ENCODE data around the gene TDP2.
"Not testable (repeated sequence)": the region's sequence is repeated elsewhere in the genome, so short reads cannot be mapped to it uniquely, and the experiment has no call there.

Gene TDP2

DNA sequence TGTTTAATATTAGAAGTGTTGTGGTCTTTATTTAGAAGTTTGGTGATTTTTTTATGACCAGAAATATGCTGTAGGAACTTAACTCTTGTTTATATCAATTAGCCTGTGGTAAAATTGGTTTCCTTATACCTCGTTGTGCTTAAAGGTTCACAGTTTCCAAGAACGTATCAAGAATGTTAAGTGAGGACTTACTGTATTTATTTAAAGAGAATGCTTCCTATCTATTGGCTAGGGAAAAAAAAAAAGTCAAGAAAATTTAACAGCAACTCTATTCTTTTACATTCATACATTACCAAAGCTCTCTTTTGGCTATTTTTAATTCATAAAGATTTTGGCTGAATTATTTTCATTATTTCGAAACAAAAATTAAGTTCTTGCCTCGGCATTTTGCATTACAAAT, 22.3 kb downstream of the TDP2 start:
- DNase-seq (ENCODE audit: low read depth), result no peak

DNA sequence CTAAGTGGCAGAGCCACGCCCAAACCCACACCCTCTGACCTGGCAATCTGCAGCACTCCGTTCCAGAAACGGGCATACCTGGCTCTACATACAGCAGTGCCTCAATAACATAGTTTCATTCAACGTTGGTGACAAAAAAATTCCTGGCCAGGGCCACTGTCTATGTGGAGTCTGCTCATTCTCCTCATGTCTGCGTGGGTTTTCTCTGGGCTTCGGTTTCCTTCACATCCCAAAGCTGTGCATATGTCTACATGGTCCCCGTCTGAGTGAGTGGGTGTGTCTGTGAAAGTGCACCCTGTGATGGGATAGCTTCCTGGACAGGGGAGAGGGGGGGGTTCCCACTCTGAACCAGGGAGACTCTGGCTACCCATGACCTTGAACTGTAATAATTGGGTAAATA, 22.8 kb downstream of the TDP2 start:
- DNase-seq (ENCODE audit: low read depth), result no peak

DNA sequence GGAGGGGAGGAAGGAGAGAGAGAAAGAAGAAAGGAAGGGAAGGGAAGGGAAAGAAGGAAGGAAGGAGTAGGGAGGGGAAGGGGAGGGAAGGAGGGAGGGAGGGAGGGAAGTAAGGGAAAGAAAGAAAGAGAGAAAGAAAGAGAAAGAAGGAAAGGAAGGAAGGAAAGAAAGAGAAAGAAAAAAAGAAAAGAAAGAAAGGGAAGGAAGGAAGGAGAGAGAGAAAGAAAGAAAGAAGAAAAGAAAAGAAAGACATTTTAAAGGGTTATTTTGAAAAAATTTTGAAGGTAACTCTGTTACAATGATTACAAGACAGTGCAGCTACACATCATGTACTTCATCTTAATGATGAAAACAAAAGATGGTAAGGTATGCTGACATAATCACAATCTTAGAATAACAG, 24.6 kb downstream of the TDP2 start:
- DNase-seq (ENCODE audit: low read depth), result no peak

DNA sequence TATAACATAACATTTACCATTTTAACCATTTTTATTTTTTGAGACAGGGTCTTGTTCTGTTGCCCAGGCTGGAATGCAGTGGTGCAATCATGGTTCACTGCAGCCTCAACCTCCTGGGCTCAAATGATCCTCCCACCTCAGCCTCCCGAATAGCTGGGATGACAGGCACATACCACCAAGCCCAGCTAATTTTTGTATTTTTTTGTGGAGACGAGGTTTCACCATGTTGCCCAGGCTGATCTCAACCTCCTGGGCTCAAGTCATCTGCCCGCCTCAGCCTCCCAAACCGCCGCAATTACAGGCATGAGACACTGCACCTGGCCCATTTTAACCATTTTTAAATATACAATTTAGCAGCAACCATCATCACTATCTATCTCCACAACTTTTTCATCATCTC, 26.1 kb downstream of the TDP2 start:
- not testable (repeated sequence) for DNase-seq (ENCODE audit: low read depth)

DNA sequence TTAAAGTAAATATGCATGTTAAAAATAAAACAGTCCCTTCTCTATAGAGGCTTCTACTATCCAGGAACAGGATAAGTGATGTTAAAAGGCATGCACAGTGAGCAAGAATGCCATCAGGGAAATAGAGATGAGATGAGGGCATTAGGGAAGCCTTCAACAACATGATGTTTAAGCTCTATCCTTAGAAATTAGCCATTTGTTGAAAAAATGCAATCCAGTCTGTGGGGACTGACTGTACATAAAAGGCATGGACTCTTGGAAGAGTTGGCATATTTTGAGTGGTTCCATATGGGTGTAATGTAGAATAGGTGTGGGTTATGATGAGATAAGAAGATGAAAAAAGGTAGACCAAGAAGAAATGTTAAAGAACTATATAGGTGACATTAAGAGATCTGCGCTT, 26.5 kb downstream of the TDP2 start:
- DNase-seq (ENCODE audit: low read depth), result no peak

DNA sequence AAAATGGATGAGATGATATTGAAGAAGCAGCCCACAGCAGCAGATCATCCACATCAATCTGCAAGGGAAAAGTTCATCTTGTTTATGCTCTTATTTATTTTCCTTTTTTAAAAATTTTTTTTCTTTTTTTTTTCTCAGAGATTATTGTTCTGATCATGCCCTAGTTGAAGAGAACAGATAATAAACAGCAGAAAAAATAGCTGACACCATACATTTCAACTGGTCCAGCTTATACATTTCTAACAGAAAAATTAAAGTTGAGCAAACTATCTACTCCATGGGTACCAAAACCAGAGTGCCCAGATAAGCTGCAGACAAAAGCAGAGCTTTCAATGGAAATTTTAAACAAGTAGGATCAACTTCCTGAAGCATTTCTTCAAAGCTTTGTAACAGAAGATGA, 30.0 kb downstream of the TDP2 start:
- no peak for DNase-seq (ENCODE audit: low read depth)

DNA sequence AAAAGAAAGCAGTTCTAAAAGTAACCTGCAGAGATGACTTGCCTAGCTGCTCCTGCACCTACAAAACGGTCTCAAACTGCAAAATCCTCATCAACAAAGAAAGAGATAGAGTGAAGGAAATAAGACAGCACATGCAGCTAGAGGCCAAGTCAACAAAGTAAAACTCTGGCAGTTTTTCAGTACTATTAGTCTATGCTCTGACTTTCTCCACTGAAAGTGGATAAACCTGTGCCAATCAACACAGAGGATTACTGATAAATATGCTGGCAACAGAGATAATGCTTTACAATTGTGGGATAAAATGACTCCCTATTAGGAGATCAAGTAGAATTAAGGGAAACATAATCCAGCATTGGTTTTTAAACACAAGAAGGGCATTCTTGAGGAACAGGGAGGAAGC, 34.1 kb downstream of the TDP2 start:
- DNase-seq (ENCODE audit: low read depth), result no peak

DNA sequence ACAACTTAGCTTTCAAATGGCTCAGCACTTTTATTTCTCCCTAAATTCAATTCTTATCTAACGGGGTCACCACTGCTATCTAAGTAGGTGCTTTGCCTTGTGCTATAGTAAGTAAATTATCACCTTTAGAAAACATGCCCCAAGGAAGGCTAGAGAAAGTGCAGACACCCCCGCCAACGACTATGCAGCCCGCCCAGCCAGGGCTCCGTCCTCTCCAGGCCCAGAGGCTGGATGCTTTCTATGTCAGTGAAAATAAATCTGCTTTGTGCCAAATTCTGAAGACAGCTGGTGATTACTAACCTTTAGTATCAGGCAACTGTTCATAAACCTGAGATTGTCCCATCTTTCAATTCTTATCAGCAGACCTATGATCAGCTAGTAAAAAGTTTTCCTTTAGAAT, 35.0 kb downstream of the TDP2 start:
- DNase-seq (ENCODE audit: low read depth), result no peak

DNA sequence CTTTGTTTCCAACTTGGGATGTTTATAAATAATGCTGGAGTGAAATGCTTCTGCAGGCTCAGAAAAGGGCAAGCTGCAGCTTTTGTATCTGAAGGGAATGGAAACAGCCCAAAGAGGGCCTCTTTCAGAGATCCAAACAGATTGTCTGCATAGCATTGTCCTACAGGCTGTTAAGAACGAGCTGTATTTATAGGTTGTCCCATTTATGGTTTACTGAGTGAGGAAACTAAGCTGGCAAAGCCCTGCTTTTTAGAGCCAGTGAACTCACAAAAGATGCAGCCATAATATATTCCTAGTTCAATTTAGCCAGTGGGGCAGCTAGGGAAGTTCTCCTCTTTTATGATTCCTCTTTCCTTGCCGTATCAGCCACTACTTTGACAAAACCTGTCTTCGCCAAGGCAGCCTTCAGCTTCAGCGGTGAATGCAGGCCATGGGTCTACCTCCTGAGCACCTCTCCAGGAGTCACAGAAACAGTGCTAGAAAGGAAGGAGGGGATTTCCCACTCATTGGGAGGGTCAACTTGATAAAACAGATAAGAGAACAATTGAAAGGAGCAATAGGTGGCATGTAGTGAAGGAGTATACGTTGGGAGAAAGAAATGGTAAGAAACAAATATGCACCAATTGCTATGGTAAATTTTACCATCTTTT, 35.7 kb downstream of the TDP2 start:
- no peak for DNase-seq (ENCODE audit: low read depth)

DNA sequence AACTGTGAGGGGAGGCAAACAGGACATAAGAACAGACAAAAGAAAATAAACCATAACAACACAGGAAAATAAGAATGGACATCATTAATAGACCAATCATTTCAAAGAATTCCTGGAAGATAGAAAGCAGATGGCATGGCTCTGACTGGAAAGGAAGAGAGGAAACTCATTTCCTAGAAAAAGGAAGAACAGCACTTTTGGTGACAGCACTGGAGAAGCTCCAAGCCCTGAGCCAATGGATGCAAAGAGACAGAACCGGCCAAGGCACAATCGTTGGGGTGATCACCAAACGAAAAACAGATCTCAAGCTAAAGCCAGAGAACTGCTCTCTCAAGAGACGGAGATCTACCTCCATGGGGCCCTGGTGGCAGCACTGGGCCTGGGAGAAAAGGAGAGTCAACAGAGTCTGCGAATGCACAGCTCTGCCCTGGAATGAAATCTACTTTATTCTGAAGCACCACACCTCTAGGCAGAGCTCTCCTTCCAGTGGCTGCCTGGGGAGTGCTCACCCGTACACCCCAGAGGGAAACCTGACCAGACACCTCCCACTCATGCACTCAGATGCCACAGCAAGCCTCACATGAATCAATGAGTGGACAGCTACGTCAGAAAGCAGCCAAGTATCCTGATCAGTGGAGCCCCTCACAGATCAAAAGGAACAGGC, 44.9 kb downstream of the TDP2 start:
- DNase-seq (ENCODE audit: low read depth), result no peak

DNA sequence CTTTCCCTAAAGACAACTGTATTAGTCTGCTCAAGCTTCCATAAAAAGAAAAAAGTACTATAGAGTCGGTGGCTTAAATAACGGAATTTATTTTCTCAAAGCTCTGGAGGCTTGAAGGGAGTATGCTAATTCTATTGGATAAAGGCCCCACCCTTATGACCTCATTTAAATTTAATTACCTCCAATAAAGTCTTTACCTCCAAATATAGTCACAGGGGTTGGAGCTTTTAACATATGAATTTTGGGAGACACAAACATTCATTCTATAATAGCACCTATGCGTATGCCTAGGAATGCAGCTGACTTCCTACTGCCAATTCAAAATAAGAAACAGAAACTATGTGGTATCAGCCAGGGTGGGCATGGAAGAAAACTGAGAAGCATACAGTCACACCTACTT, 46.1 kb downstream of the TDP2 start:
- DNase-seq (ENCODE audit: low read depth), result no peak

DNA sequence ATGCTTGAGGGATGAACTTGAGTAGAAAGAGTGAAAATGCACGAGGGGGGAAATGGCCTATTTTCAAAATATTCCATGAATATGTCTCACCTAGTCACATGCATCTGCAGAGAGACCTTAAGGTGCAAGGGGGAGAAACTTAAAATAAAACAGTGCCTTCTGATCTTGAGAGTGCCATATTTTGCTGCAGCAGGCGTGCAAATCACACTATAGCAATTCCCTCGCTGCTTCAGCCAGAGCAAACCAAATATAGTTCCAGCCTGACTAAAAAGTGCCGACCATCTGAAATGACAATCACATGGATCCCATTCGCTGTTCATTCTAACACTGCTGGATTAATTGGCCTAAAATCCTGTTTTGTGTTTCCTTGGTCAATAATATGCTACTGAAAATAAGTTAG, 47.0 kb downstream of the TDP2 start:
- DNase-seq (ENCODE audit: low read depth), result no peak

DNA sequence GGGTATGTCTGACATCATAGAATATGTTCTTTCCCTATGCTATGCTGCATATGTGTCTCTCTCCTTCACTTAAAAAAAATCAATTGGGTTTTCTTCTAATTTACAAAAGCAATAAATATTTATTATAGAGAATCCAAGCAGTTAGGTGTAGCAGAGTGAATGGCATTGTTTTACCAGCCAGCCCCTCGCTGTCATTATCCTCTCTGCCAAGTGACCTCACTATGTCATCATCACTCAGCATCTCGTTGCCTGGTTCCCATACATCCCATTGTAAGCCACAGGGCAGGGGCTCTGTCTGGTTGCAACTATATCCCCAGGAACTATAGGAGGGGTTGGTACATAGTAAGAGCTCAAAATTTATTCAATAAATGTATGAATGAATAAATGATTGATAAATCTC, 52.1 kb downstream of the TDP2 start:
- no peak for DNase-seq (ENCODE audit: low read depth)

DNA sequence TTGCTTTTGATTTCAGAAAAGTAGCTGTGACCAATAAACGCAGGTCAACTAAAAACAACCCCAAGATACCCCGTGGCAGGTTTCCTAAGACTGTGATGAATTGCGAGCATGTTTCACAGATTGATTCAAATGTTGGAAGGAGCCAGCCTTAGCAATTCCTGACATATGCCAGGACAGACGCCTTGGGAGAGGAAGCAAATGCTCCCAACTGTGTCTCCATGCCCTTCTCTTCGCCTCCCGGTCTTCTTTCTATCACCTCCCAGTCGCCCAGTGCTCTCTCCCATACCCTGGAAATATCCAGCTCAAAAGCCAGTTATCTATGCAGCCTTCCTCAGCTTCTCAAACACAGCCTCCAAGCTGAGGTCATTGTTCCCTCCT, 52.7 kb downstream of the TDP2 start:
- no peak for DNase-seq (ENCODE audit: low read depth)

DNA sequence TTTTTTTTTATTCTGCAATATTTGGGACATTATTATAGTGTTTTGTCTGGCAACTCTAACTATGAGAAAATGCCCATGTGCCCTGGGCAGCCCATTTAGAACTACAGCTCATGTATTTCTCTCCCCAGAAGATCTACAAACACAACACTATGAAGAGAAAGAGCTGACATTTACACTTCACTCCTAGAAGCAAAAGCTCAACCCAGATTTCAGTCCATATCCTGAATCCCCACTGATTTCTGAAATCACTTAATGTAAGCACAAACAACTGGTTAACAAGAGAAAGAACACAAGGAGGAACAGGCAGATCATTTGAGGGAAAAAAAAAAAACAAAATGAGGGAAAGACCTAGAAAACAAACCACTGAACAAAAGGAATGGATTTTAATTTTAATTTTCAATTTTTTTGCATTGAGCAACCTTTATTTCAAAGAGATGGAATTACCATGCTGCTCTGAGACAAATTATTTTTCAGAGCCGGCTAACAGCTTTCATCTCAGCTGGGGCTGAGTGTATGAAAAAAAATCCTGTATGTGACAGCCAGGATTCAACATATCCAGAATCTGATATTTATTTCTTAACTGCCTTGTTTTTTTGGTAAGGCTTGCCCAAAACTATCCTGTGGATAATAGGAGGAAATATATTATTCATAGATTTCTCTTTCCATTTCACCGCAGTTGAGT, 53.2 kb downstream of the TDP2 start:
- no peak for DNase-seq (ENCODE audit: low read depth)

DNA sequence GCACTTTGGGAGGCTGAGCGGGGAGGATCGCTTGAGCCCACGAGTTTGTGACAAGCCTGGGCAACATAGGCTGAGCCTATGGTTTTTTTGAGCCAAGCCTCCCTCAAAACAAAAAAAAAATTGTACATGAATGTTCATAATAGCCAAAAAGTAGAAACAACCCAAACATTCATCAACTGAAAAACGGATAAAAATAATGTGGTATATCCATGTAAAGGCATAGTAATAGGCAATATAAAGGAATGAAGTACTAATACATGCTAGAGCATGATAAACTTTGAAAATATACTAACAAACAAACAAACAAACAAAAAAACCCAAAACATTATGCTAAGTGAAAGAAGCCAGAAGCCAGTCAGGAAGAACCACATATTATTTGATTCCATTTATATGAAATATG, 56.0 kb downstream of the TDP2 start:
- no peak for DNase-seq (ENCODE audit: low read depth)

DNA sequence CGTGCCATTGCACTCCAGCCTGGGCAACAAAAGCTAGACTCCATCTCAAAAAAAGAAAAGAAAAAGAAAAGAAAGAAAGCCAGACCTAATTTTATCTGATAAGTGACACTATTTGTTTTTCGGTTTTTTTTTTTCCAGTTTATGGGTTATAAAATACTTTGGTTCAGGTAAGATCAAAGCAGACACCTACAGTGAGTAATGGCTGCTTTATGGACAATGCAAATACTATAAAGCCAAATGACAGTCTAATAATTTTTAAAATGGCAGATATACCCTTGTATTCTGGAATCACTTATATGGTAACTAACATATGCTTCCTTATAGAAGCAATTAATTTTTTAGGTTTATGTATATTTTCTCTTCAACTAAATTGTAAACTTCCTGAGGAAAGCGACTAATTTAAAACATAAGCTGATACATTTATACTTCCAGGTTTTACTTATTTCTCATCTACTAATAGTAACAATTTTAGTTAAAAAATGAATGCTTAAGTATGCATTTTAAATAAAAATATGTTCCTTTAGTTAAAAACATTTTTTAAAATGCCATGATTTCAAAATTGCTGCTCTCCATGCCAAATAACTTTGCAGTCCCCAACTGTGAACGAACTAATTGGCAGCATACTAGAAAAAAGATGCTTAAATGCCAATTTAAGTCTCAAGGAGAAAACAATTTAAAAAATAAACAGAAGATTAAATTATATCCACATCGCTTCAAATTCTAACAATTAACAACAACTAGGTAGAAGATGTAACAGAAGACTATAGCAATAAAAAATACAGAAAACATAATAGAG, 59.2 kb downstream of the TDP2 start:
- DNase-seq (ENCODE audit: low read depth), result no peak

DNA sequence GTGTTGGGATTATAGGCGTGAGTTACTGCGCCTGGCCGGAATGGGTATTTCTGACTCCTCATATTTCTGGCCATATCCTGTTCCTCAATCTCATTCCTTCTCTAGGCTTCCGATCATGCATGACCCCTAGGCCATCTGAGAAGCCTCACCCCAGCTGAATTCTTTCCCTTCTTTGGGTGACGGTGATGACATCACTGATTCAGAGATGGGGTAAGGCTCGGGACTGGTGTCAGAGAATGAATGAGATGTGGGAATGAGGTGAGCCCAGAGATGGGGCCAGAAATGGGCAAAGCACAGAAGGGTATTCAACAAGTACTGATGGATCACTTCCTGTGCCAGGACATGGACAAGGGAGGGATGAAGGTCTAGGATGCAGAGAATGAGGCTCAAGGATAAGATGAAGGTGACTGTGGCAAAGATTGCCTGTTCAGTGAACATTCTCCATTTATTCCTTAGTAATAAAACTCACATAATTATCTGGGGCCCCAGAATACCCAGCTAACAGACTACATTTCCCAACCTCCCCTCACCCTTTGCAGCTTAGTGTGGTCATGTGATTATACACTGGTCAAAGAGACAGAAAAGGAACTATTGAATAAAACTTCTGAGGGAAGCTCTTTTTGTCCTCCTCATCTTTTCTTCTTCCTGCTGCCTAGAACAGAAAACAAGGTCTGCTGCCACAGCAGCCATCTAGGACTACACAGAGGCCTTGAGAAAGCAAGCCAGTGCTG, 60.3 kb downstream of the TDP2 start:
- DNase-seq (ENCODE audit: low read depth), result no peak

DNA sequence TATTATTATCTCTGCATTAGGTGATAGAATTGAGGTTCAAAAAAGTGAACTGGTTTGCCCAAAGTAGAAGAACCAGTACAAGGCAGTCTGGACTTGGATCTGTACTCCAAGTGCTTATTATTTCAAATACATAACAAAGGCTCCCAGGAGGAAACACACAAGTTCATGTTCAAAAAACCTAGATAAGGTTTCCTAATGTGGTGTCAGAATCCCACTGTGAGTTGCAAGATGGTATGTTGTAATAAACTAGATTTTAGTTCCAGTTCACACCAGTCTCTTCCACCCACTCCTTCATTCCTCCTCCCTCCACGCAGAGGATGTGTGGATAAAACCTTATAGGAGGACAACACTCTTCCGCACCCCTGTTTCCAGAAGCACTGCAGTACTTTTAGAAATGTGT, 63.5 kb downstream of the TDP2 start:
- DNase-seq (ENCODE audit: low read depth), result no peak

DNA sequence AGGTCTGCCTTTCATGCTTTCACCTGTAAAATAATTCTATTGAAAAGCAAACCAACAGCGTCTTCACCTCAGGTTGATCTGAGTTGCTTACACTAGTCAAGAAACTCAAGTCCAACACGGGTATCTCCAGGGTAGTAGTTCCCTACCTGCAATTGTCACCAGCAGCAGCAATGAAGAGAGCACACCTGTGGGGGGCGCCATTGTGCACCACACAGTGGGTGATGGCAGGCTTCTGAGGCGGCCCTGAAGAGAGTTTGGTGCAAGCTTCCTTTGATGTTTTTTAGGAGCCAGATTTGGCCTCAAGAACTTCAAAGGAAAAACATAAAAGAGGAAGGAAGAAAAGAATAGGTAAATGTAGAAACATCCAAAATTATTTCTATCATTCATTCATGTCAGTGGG, 65.8 kb downstream of the TDP2 start:
- no peak for DNase-seq (ENCODE audit: low read depth)

Data from ELR (cell line).